Bone marrow (tissue), 2 donors: ENCODE measurements around the gene UGGT2.
"Not testable (repeated sequence)": the region's sequence is repeated elsewhere in the genome, so short reads cannot be mapped to it uniquely, and the experiment has no call there.

Experiments
- DNase-seq, 2 donors: peaks; one replicate each; lab custom pipeline; 2025; lab: John Stamatoyannopoulos, UW

The UGGT2 gene

GRCh38 chr13:96051946-96052345 lies 1.3 kb downstream of the UGGT2 start:
- DNase-seq, result not testable (repeated sequence)

GRCh38 chr13:96051491-96051890 lies 1.7 kb downstream of the UGGT2 start:
- not testable (repeated sequence) for DNase-seq

- DNase-seq, result not testable (repeated sequence)
Observed at GRCh38 chr13:96050955-96051354, 2.2 kb downstream of the UGGT2 start.

GRCh38 chr13:96046449-96047126 lies 6.6 kb downstream of the UGGT2 start:
- not testable (repeated sequence) for DNase-seq

- DNase-seq, result no peak
Observed at GRCh38 chr13:96044238-96044637, 9.0 kb downstream of the UGGT2 start.

- DNase-seq, result no peak
Observed at GRCh38 chr13:96041326-96042110, 11.7 kb downstream of the UGGT2 start.

GRCh38 chr13:96036515-96036914 lies 16.7 kb downstream of the UGGT2 start:
- DNase-seq, result no peak

GRCh38 chr13:96034662-96035061 lies 18.5 kb downstream of the UGGT2 start:
- DNase-seq, result no peak

- no peak for DNase-seq
Observed at GRCh38 chr13:96033220-96034015, 19.8 kb downstream of the UGGT2 start.

GRCh38 chr13:96032717-96033116 lies 20.5 kb downstream of the UGGT2 start:
- no peak for DNase-seq

GRCh38 chr13:96029002-96029401 lies 24.2 kb downstream of the UGGT2 start:
- DNase-seq, result no peak

- no peak for DNase-seq
Observed at GRCh38 chr13:96027496-96027895, 25.7 kb downstream of the UGGT2 start.

- DNase-seq, result no peak
Observed at GRCh38 chr13:96025283-96025682, 27.9 kb downstream of the UGGT2 start.

- no peak for DNase-seq
Observed at GRCh38 chr13:96020931-96021330, 32.3 kb downstream of the UGGT2 start.

GRCh38 chr13:96020155-96020575 lies 33.0 kb downstream of the UGGT2 start:
- peak in 1 of 2 donors; percentile 16 for DNase-seq

GRCh38 chr13:96018135-96018534 lies 35.1 kb downstream of the UGGT2 start:
- DNase-seq, result no peak

GRCh38 chr13:96011291-96011872 lies 41.8 kb downstream of the UGGT2 start:
- no peak for DNase-seq

GRCh38 chr13:96003304-96003703 lies 49.9 kb downstream of the UGGT2 start:
- DNase-seq, result no peak

- no peak for DNase-seq
Observed at GRCh38 chr13:96002322-96003131, 50.7 kb downstream of the UGGT2 start.

GRCh38 chr13:96000069-96000468 lies 53.1 kb downstream of the UGGT2 start:
- no peak for DNase-seq

- no peak for DNase-seq
Observed at GRCh38 chr13:95987841-95988240, 65.4 kb downstream of the UGGT2 start.
